ENCODE results near the gene PIP5K1B.

- TF ChIP-seq, protein P1, sequence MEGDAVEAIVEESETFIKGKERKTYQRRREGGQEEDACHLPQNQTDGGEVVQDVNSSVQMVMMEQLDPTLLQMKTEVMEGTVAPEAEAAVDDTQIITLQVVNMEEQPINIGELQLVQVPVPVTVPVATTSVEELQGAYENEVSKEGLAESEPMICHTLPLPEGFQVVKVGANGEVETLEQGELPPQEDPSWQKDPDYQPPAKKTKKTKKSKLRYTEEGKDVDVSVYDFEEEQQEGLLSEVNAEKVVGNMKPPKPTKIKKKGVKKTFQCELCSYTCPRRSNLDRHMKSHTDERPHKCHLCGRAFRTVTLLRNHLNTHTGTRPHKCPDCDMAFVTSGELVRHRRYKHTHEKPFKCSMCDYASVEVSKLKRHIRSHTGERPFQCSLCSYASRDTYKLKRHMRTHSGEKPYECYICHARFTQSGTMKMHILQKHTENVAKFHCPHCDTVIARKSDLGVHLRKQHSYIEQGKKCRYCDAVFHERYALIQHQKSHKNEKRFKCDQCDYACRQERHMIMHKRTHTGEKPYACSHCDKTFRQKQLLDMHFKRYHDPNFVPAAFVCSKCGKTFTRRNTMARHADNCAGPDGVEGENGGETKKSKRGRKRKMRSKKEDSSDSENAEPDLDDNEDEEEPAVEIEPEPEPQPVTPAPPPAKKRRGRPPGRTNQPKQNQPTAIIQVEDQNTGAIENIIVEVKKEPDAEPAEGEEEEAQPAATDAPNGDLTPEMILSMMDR (conservative IDR thresholded peaks at IDR 0.05 in 1 of 2, IDR thresholded peaks at IDR 0.05 in 1 of 2; ENCODE audit: low read depth in 1 of 2, low read length in 2 of 2), result no peak
- no peak for TF ChIP-seq EZH2 (IDR thresholded peaks at IDR 0.05; ENCODE audit: low read length, missing control alignments)
These were observed 12.5 kb upstream of the PIP5K1B start for GRCh38 chr9:68692519-68692918.

Data from fibroblast of lung (primary cell).